Endothelial cell of umbilical vein (primary cell): ENCODE measurements around the gene GRIK1.

Source experiments
- CTCF ChIP-seq, 2 donors: IDR thresholded peaks; 1 replicate in 1 of 2; 2 replicates in 1 of 2; pipeline ENCODE4 v1.5.1; 2011; ENCODE audit warnings: low read length in 2 of 2, mild to moderate bottlenecking in 2 of 2, moderate library complexity in 2 of 2, control low read depth in 1 of 2, inconsistent platforms in 1 of 2, low read depth in 1 of 2; ENCODE audit not compliant: insufficient read depth in 1 of 2; ENCODE audit errors: extremely low read depth in 1 of 2
- EZH2 ChIP-seq: IDR thresholded peaks from 2 replicates; pipeline ENCODE4 v1.6.1; 2012; ENCODE audit warnings: borderline replicate concordance, low read depth, mild to moderate bottlenecking, moderate library complexity, low read length, inconsistent platforms; ENCODE audit not compliant: severe bottlenecking
- FOS ChIP-seq: IDR thresholded peaks from 2 replicates; pipeline ENCODE4 v1.6.1; 2011; ENCODE audit warnings: mild to moderate bottlenecking, low read length, moderate library complexity, borderline replicate concordance; ENCODE audit not compliant: insufficient read depth
- GATA2 ChIP-seq: IDR thresholded peaks from 2 replicates; pipeline ENCODE4 v1.7.0; 2011; ENCODE audit warnings: low read depth, mild to moderate bottlenecking, moderate library complexity, mixed read lengths, low read length; ENCODE audit not compliant: insufficient read length, insufficient read depth
- JUN ChIP-seq: IDR thresholded peaks from 2 replicates; pipeline ENCODE4 v1.6.1; 2011; ENCODE audit warnings: borderline replicate concordance, low read depth; ENCODE audit not compliant: insufficient read length, insufficient read depth
- MAX ChIP-seq: IDR thresholded peaks from 2 replicates; pipeline ENCODE4 v1.6.1; 2011; ENCODE audit not compliant: insufficient read depth, insufficient read length
- MYC ChIP-seq: IDR thresholded peaks from one replicate; pipeline ENCODE4 v1.6.1; 2011; ENCODE audit warnings: mild to moderate bottlenecking, low read depth, low read length
- POLR2A ChIP-seq: IDR thresholded peaks from 2 replicates; pipeline ENCODE4 v1.6.1; 2012; ENCODE audit warnings: low read depth, mild to moderate bottlenecking, control low read depth, low read length
- POLR2AphosphoS5 ChIP-seq: IDR thresholded peaks from 2 replicates; pipeline ENCODE4 v1.6.1; 2012; ENCODE audit warnings: low read depth, mild to moderate bottlenecking, control low read depth, low read length, moderate library complexity; ENCODE audit not compliant: insufficient read depth

- TF ChIP-seq MAX (no peak), POLR2A (no peak), CTCF (IDR thresholded peaks at IDR 0.05; ENCODE audit: extremely low read depth in 1 of 2, insufficient read depth in 1 of 2, low read depth in 1 of 2, low read length in 2 of 2) (no peak), FOS (no peak), JUN (no peak), EZH2 (no peak), POLR2AphosphoS5 (no peak), MYC (no peak), GATA2 (no peak)
Observed at GRCh38 chr21:29658177-29658933, 281.4 kb downstream of the GRIK1 start.
